CD14-positive monocyte (primary cell): ENCODE measurements around the gene SERTAD3. TPM values are rescaled to one million over a fixed set of nuclear protein-coding genes. Genes with fewer than 3 reads are reported as not detected.

Source experiments
- DNase-seq, 3 donors: peaks; one replicate each; pipeline ENCODE4 v3.0.0-alpha.2; 2011 to 2022
- H2AFZ ChIP-seq: 2 replicates; pipeline ENCODE4 v1.6.0; 2012; ENCODE audit warnings: mild to moderate bottlenecking, low read depth, low read length, inconsistent platforms; ENCODE audit not compliant: insufficient read depth, poor library complexity, severe bottlenecking
- H3K27ac ChIP-seq, 2 donors: 1 replicate in 1 of 2; 2 replicates in 1 of 2; pipeline ENCODE4 v1.5.1; 2012 to 2013; ENCODE audit warnings: low read length in 2 of 2, control low read depth in 1 of 2, inconsistent platforms in 1 of 2, low read depth in 1 of 2, mild to moderate bottlenecking in 1 of 2
- H3K27me3 ChIP-seq, 2 donors: one replicate each; pipeline versions ENCODE4 v1.6.0 to v1.6.1; 2011 to 2013; ENCODE audit warnings: low read length in 2 of 2; ENCODE audit not compliant: control insufficient read depth in 2 of 2, insufficient read depth in 2 of 2
- H3K36me3 ChIP-seq, 2 donors: replicated peaks in 1 of 2; 1 replicate in 1 of 2; 2 replicates in 1 of 2; pipeline versions ENCODE4 v1.5.1 to v1.6.1; 2012 to 2013; ENCODE audit warnings: low read length in 2 of 2, control low read depth in 1 of 2, inconsistent platforms in 1 of 2, mild to moderate bottlenecking in 1 of 2; ENCODE audit not compliant: insufficient read depth in 2 of 2, control insufficient read depth in 1 of 2
- H3K4me1 ChIP-seq, 2 donors: 1 replicate in 1 of 2; 2 replicates in 1 of 2; pipeline versions ENCODE4 v1.5.1 to v1.6.1; 2012 to 2013; ENCODE audit warnings: low read length in 2 of 2, control low read depth in 1 of 2, inconsistent platforms in 1 of 2, mild to moderate bottlenecking in 1 of 2, moderate library complexity in 1 of 2; ENCODE audit not compliant: insufficient read depth in 2 of 2, control insufficient read depth in 1 of 2
- H3K4me2 ChIP-seq: replicated peaks from 2 replicates; pipeline ENCODE3; 2012; ENCODE audit warnings: low read length, moderate library complexity, mild to moderate bottlenecking; ENCODE audit not compliant: poor library complexity, severe bottlenecking; ENCODE audit errors: extremely low read depth
- H3K4me3 ChIP-seq, 3 experiments: fragments of 200-600 bp in 1 of 3; sonication (generic) in 1 of 3; replicated peaks in 1 of 3; 1 replicate in 2 of 3; 2 replicates in 1 of 3; pipeline ENCODE4 v1.5.1; 2011 to 2013; ENCODE audit warnings: low read length in 3 of 3, mild to moderate bottlenecking in 3 of 3, control low read depth in 2 of 3, low read depth in 2 of 3, inconsistent platforms in 1 of 3, moderate library complexity in 1 of 3
- H3K79me2 ChIP-seq: 2 replicates; pipeline ENCODE4 v1.6.0; 2012; ENCODE audit warnings: mild to moderate bottlenecking, control low read depth, inconsistent platforms, low read length, moderate library complexity; ENCODE audit not compliant: insufficient read depth
- H3K9ac ChIP-seq: 2 replicates; pipeline ENCODE4 v1.6.0; 2017; ENCODE audit warnings: low read length, mild to moderate bottlenecking; ENCODE audit not compliant: insufficient read depth, poor library complexity, severe bottlenecking
- H3K9me3 ChIP-seq, 2 donors: replicated peaks in 1 of 2; 1 replicate in 1 of 2; 2 replicates in 1 of 2; pipeline versions ENCODE4 v1.5.1 to v1.6.1; 2012 to 2013; ENCODE audit warnings: low read length in 2 of 2, control low read depth in 1 of 2; ENCODE audit not compliant: control insufficient read depth in 1 of 2, insufficient read depth in 1 of 2
- H4K20me1 ChIP-seq: 2 replicates; pipeline ENCODE4 v1.6.0; 2012; ENCODE audit warnings: mild to moderate bottlenecking, low read length, control low read depth, moderate library complexity; ENCODE audit not compliant: insufficient read depth
- H3K27ac Mint-ChIP-seq, 7 donors: one replicate each; pipeline ENCODE4 v1.8.0; 2020; ENCODE audit warnings: mild to moderate bottlenecking in 7 of 7, mixed read lengths in 7 of 7, moderate library complexity in 6 of 7, inconsistent platforms in 2 of 7
- H3K27me3 Mint-ChIP-seq, 3 donors: one replicate each; pipeline ENCODE4 v1.8.0; 2021 to 2022; ENCODE audit warnings: low read depth in 3 of 3, mild to moderate bottlenecking in 3 of 3, mixed read lengths in 3 of 3, moderate library complexity in 3 of 3, inconsistent platforms in 1 of 3
- H3K36me3 Mint-ChIP-seq, 2 donors: one replicate each; pipeline ENCODE4 v1.8.0; 2020; ENCODE audit warnings: mixed read lengths in 2 of 2, inconsistent platforms in 1 of 2, mild to moderate bottlenecking in 1 of 2
- H3K4me1 Mint-ChIP-seq: one replicate; pipeline ENCODE4 v1.8.0; 2020; ENCODE audit warnings: mild to moderate bottlenecking, mixed read lengths
- H3K4me3 Mint-ChIP-seq, 2 donors: one replicate each; pipeline ENCODE4 v1.8.0; 2020; ENCODE audit warnings: mild to moderate bottlenecking in 2 of 2, mixed read lengths in 2 of 2, moderate library complexity in 1 of 2
- H3K9me3 Mint-ChIP-seq, 7 donors: one replicate each; pipeline ENCODE4 v1.8.0; 2020 to 2022; ENCODE audit warnings: mixed read lengths in 7 of 7, mild to moderate bottlenecking in 6 of 7, moderate library complexity in 6 of 7, inconsistent platforms in 2 of 7
- CTCF ChIP-seq: fragments of 200-600 bp; IDR thresholded peaks from one replicate; pipeline ENCODE4 v1.8.0; 2022; ENCODE audit warnings: antibody characterized with exemption, mild to moderate bottlenecking
- WGBS: methylation state at CpG from one replicate; pipeline ENCODE4 v1.1.5; 2013; ENCODE audit warnings: missing lambda C conversion rate; ENCODE audit not compliant: insufficient coverage; 5-methylcytosine and 5-hydroxymethylcytosine counted together
- intact Hi-C, 2 donors: fragments of 100-400 bp; cut with micrococcal nuclease; formaldehyde crosslinking; loops; one replicate each; pipeline versions ENCODE4 v1.15.0 to v1.15.1; 2023
- polyA plus RNA-seq, 3 donors: library from polyadenylated mRNA; depleted of rRNA in 1 of 3; unstranded in 2 of 3; stranded (reverse) in 1 of 3; fragments of 300-500 nt in 2 of 3; fragments of >200 nt in 1 of 3; fragmentation: Illumina TruSeq in 2 of 3; gene quantifications; 1 replicate in 2 of 3; 2 replicates in 1 of 3; pipeline ENCODE4 v1.2.3, GENCODE V29; 2012 to 2021

The SERTAD3 gene
- polyA plus RNA-seq, 3 donors = 30.4 to 57.2 (median 49.4) TPM

GRCh38 chr19:40395956-40396355 is 48.2 kb downstream of the SERTAD3 start:
- no peaks in the 10 kb centered on the region for H3K36me3 ChIP-seq

DNA sequence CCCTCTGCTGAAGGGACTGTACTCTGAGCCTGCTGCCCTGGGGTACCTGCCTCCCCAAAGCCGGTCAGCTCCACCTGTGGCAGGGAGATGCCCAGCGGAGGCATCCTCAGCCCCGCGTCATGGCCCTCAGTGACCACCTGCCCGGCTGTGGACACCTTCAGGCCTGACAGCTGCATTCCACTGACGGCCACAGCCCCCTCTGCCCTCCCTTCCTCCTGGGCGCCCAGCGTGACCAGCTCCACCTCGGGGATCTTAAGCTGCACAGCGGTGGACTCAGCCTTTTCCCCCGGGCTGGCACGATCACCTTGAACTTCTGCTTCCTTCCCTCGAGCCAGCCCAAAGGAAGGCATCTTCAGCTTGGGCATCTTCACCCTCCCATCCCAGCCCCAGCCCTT is 49.3 kb downstream of the SERTAD3 start:
- peaks cover 0 to 3% (median 0%) of the 10 kb centered on the region in 7 donors for H3K9me3 Mint-ChIP-seq
- Histone ChIP-seq H3K9ac (no peak overlapping the region), H4K20me1 (no peaks in the 10 kb centered on the region), H3K27me3 (no peaks in the 10 kb centered on the region), H3K4me3 (no peak overlapping the region), H3K79me2 (no peaks in the 10 kb centered on the region), H3K9me3 (no peaks in the 10 kb centered on the region), H3K36me3 (no peaks in the 10 kb centered on the region), H3K4me1 (peaks cover 11 to 12% of the 10 kb centered on the region in 2 donors), H2AFZ (no peak overlapping the region), H3K27ac (no peak overlapping the region), H3K4me2 (no peak overlapping the region)
- no peak for DNase-seq
- intact Hi-C loops = loop anchor here in 1 of 2 donors (10.0 kb wide), 1 partner anchor 90 kb away; no protein-coding TSS in a partner anchor
- peaks cover 0 to 20% (median 12%) of the 10 kb centered on the region in 3 donors for H3K27me3 Mint-ChIP-seq
- peaks cover 21% of the 10 kb centered on the region for H3K4me1 Mint-ChIP-seq
- H3K4me3 Mint-ChIP-seq = no peak overlapping the region
- WGBS = 83% methylated on average over 12 of the region's 13 CpGs
- no peaks in the 10 kb centered on the region for H3K36me3 Mint-ChIP-seq
- no peak for TF ChIP-seq CTCF
- peak overlapping the region in 1 of 7 donors; percentile 53 for H3K27ac Mint-ChIP-seq

More at GRCh38 chr19:40395956-40396355, 48.2 kb downstream of the SERTAD3 start:
- H3K79me2 ChIP-seq = no peaks in the 10 kb centered on the region
- no peaks in the 10 kb centered on the region for H3K27me3 ChIP-seq
- no peak overlapping the region for H3K4me3 ChIP-seq
- peaks cover 0 to 3% of the 10 kb centered on the region in 2 donors for H3K36me3 Mint-ChIP-seq
- no peak overlapping the region for H2AFZ ChIP-seq
- no peak overlapping the region for H3K9ac ChIP-seq
- H3K27me3 Mint-ChIP-seq = peaks cover 0 to 21% (median 17%) of the 10 kb centered on the region in 3 donors
- peak overlapping the region in 1 of 7 donors; percentile 41 for H3K27ac Mint-ChIP-seq
- DNase-seq = no peak
- TF ChIP-seq CTCF = no peak
- H3K4me3 Mint-ChIP-seq = no peak overlapping the region
- intact Hi-C loops = loop anchor here in 1 of 2 donors (10.0 kb wide), 1 partner anchor 91 kb away; no protein-coding TSS in a partner anchor
- H3K4me1 ChIP-seq = peaks cover 11 to 12% of the 10 kb centered on the region in 2 donors
- no peaks in the 10 kb centered on the region for H4K20me1 ChIP-seq
- H3K27ac ChIP-seq = no peak overlapping the region
- no peaks in the 10 kb centered on the region for H3K9me3 ChIP-seq
- no peak overlapping the region for H3K4me2 ChIP-seq
- H3K4me1 Mint-ChIP-seq = peaks cover 21% of the 10 kb centered on the region
- peaks cover 0 to 3% (median 0%) of the 10 kb centered on the region in 7 donors for H3K9me3 Mint-ChIP-seq
- 98% methylated on average over 14 of the region's 14 CpGs for WGBS
